Neural cell (in vitro differentiated cells): ENCODE measurements around the gene SHISA9. TPM values are rescaled to one million over a fixed set of nuclear protein-coding genes. Genes with fewer than 3 reads are reported as not detected.

Experiments
- H2AFZ ChIP-seq: fragments of 200-600, 300-800 bp; sonication (generic), shearing (Covaris generic); 2 replicates; pipeline ENCODE4 v1.6.0; 2014; ENCODE audit warnings: low read depth, mild to moderate bottlenecking, antibody characterized with exemption, low read length, moderate library complexity
- H3F3A ChIP-seq: fragments of 200-600 bp; shearing (Covaris generic); 2 replicates; pipeline ENCODE4 v1.6.1; 2016; ENCODE audit warnings: mild to moderate bottlenecking, moderate library complexity, mixed read lengths, antibody characterized with exemption, low read length; ENCODE audit not compliant: insufficient read depth, poor library complexity, severe bottlenecking
- H3K27ac ChIP-seq: fragments of 200-600, 300-800 bp; sonication (generic), shearing (Covaris generic); 2 replicates; pipeline ENCODE4 v1.5.1; 2014; ENCODE audit warnings: mild to moderate bottlenecking, low read length, moderate library complexity
- H3K27me3 ChIP-seq: fragments of 300-800, 200-600 bp; sonication (generic), shearing (Covaris generic); 2 replicates; pipeline ENCODE4 v1.6.0; 2014; ENCODE audit warnings: mild to moderate bottlenecking, low read depth, low read length, moderate library complexity; ENCODE audit not compliant: insufficient read depth
- H3K36me3 ChIP-seq: fragments of 300-800, 200-600 bp; sonication (generic), shearing (Covaris generic); 2 replicates; pipeline ENCODE4 v1.5.1; 2014; ENCODE audit warnings: mild to moderate bottlenecking, antibody characterized with exemption, low read length, moderate library complexity; ENCODE audit not compliant: insufficient read depth
- H3K4me2 ChIP-seq: fragments of 300-800, 200-600 bp; sonication (generic), shearing (Covaris generic); 2 replicates; pipeline ENCODE4 v1.6.0; 2014; ENCODE audit warnings: mild to moderate bottlenecking, low read length
- H3K4me3 ChIP-seq: fragments of 300-800, 200-600 bp; sonication (generic), shearing (Covaris generic); 2 replicates; pipeline ENCODE4 v1.5.1; 2014; ENCODE audit warnings: mild to moderate bottlenecking, low read length, moderate library complexity
- H3K79me2 ChIP-seq: fragments of 200-600 bp; shearing (Covaris generic); replicated peaks from 2 replicates; pipeline ENCODE4 v1.6.0; 2014; ENCODE audit warnings: mild to moderate bottlenecking, low read length, moderate library complexity; ENCODE audit not compliant: insufficient read depth
- H3K9ac ChIP-seq: fragments of 300-800, 200-600 bp; sonication (generic), shearing (Covaris generic); 2 replicates; pipeline ENCODE4 v1.6.1; 2016; ENCODE audit warnings: mild to moderate bottlenecking, low read length, mixed read lengths
- H3K9me2 ChIP-seq: fragments of 200-600 bp; shearing (Covaris generic); 2 replicates; pipeline ENCODE4 v1.6.1; 2016; ENCODE audit warnings: mild to moderate bottlenecking, low read length, mixed read lengths; ENCODE audit not compliant: insufficient read depth
- H3K9me3 ChIP-seq: fragments of 200-600, 300-800 bp; sonication (generic), shearing (Covaris generic); 2 replicates; pipeline ENCODE4 v1.6.1; 2016; ENCODE audit warnings: mild to moderate bottlenecking, mixed run types, low read length, moderate library complexity, mixed read lengths
- H4K20me1 ChIP-seq: fragments of 200-600 bp; shearing (Covaris generic); 2 replicates; pipeline ENCODE4 v1.6.1; 2016; ENCODE audit warnings: mild to moderate bottlenecking, mixed run types; ENCODE audit not compliant: insufficient read depth
- CTCF ChIP-seq: fragments of 450-650 bp; IDR thresholded peaks from 2 replicates; pipeline ENCODE4 v1.5.1; 2014; ENCODE audit warnings: antibody characterized with exemption, mild to moderate bottlenecking, moderate library complexity; ENCODE audit not compliant: poor library complexity, severe bottlenecking
- EP300 ChIP-seq: fragments of 450-650 bp; conservative IDR thresholded peaks from 2 replicates; pipeline ENCODE4 v1.6.1; 2014; ENCODE audit warnings: antibody characterized with exemption, mild to moderate bottlenecking, moderate library complexity; ENCODE audit not compliant: poor library complexity, severe bottlenecking
- EZH2 ChIP-seq: fragments of 200-600, 300-800 bp; shearing (Covaris generic), sonication (generic); IDR thresholded peaks from 2 replicates; pipeline ENCODE4 v1.6.1; 2014; ENCODE audit warnings: antibody characterized with exemption, low read length, borderline replicate concordance, mild to moderate bottlenecking; ENCODE audit not compliant: insufficient read depth, poor library complexity, severe bottlenecking
- MXI1 ChIP-seq: fragments of 450-650 bp; conservative IDR thresholded peaks from 2 replicates; pipeline ENCODE4 v1.6.1; 2014; ENCODE audit warnings: antibody characterized with exemption, mild to moderate bottlenecking; ENCODE audit not compliant: poor library complexity, severe bottlenecking
- POLR2AphosphoS5 ChIP-seq: IDR thresholded peaks from 2 replicates; pipeline ENCODE4 v1.6.1; 2012
- RAD21 ChIP-seq: fragments of 450-650 bp; conservative IDR thresholded peaks from 2 replicates; pipeline ENCODE4 v1.6.1; 2014; ENCODE audit warnings: antibody characterized with exemption, mild to moderate bottlenecking, moderate library complexity
- REST ChIP-seq: IDR thresholded peaks from 2 replicates; pipeline ENCODE4 v1.6.1; 2012; ENCODE audit warnings: borderline replicate concordance
- SMC3 ChIP-seq: fragments of 450-650 bp; conservative IDR thresholded peaks from 2 replicates; pipeline ENCODE4 v1.6.1; 2014; ENCODE audit warnings: antibody characterized with exemption, mild to moderate bottlenecking, moderate library complexity; ENCODE audit not compliant: poor library complexity
- TAF1 ChIP-seq: IDR thresholded peaks from 2 replicates; pipeline ENCODE4 v1.6.1; 2012; ENCODE audit warnings: low read depth
- polyA plus RNA-seq: library from polyadenylated mRNA; depleted of rRNA; stranded (reverse); fragments of >200 nt; gene quantifications from 2 replicates; pipeline ENCODE4 v1.2.3, GENCODE V29; 2014

SHISA9 gene
- polyA plus RNA-seq, 1 donor from 2014 or later: 2.0 TPM

GRCh38 chr16:13064821-13065220 is 163.4 kb downstream of the SHISA9 start:
- H3K9me3 ChIP-seq: no peaks in the 10 kb centered on the region
- no peak overlapping the region for H3K4me2 ChIP-seq
- H3K27me3 ChIP-seq: no peaks in the 10 kb centered on the region
- no peaks in the 10 kb centered on the region for H3K9me2 ChIP-seq
- TF ChIP-seq RAD21 (no peak), MXI1 (no peak), EP300 (no peak), POLR2AphosphoS5 (no peak), EZH2 (no peak), TAF1 (no peak)
- H3F3A ChIP-seq: no peaks in the 10 kb centered on the region
- no peak overlapping the region for H3K9ac ChIP-seq
- no peak overlapping the region for H2AFZ ChIP-seq
- no peak overlapping the region for H3K4me3 ChIP-seq
- no peak overlapping the region for H3K27ac ChIP-seq
- no peaks in the 10 kb centered on the region for H3K79me2 ChIP-seq
- no peaks in the 10 kb centered on the region for H4K20me1 ChIP-seq
- H3K36me3 ChIP-seq: no peaks in the 10 kb centered on the region

GRCh38 chr16:13067648-13068047 is 166.2 kb downstream of the SHISA9 start:
- H3K9ac ChIP-seq: no peak overlapping the region
- no peaks in the 10 kb centered on the region for H3K9me3 ChIP-seq
- H3F3A ChIP-seq: no peaks in the 10 kb centered on the region
- H3K27me3 ChIP-seq: no peaks in the 10 kb centered on the region
- H2AFZ ChIP-seq: no peak overlapping the region
- TF ChIP-seq SMC3 (no peak), MXI1 (no peak), RAD21 (no peak), EZH2 (no peak), POLR2AphosphoS5 (no peak), TAF1 (no peak), CTCF (no peak), REST (no peak), EP300 (no peak)
- no peak overlapping the region for H3K4me2 ChIP-seq
- H4K20me1 ChIP-seq: no peaks in the 10 kb centered on the region
- no peaks in the 10 kb centered on the region for H3K79me2 ChIP-seq
- no peak overlapping the region for H3K4me3 ChIP-seq
- no peak overlapping the region for H3K27ac ChIP-seq
- no peaks in the 10 kb centered on the region for H3K9me2 ChIP-seq
- no peaks in the 10 kb centered on the region for H3K36me3 ChIP-seq
